Activated CD8-positive, alpha-beta memory T cell treated with anti-CD3 and anti-CD28 coated beads for 24 hours (primary cell): ENCODE measurements around the gene P2RX5.

ENCODE experiments used
- DNase-seq: peaks from one replicate; pipeline ENCODE4 v3.0.0-alpha.2; 2020

The P2RX5 gene

GRCh38 chr17:3679531-3680126, 16.3 kb downstream of the P2RX5 start:
- DNase-seq, result no peak

GRCh38 chr17:3678821-3679530, 17.0 kb downstream of the P2RX5 start:
- no peak for DNase-seq

GRCh38 chr17:3678095-3678820, 17.7 kb downstream of the P2RX5 start:
- DNase-seq, result no peak

- no peak for DNase-seq
Observed at GRCh38 chr17:3675886-3676285, 20.1 kb downstream of the P2RX5 start.

- DNase-seq, result no peak
Observed at GRCh38 chr17:3672571-3672970, 23.4 kb downstream of the P2RX5 start.

- no peak for DNase-seq
Observed at GRCh38 chr17:3669548-3669947, 26.4 kb downstream of the P2RX5 start.

- no peak for DNase-seq
Observed at GRCh38 chr17:3669085-3669347, 26.9 kb downstream of the P2RX5 start.

GRCh38 chr17:3668279-3669084, 27.5 kb downstream of the P2RX5 start, which contains the start of the genes EMC6 and TAX1BP3:
Gene EMC6, plus strand, starts transcription at chr17:3668812. Its CDS starts 335 bp downstream, at chr17:3669147.
Gene TAX1BP3, minus strand, starts transcription at chr17:3668578. Its CDS starts 52 bp downstream, at chr17:3668526.
- DNase-seq, result peak; percentile 100

- DNase-seq, result no peak
Observed at GRCh38 chr17:3667366-3668278, 28.3 kb downstream of the P2RX5 start.

- DNase-seq, result no peak
Observed at GRCh38 chr17:3666516-3666915, 29.4 kb downstream of the P2RX5 start.

- DNase-seq, result no peak
Observed at GRCh38 chr17:3665834-3666233, 30.1 kb downstream of the P2RX5 start.

GRCh38 chr17:3663102-3664011, 32.6 kb downstream of the P2RX5 start:
- no peak for DNase-seq

- DNase-seq, result no peak
Observed at GRCh38 chr17:3660311-3660891, 35.6 kb downstream of the P2RX5 start.

- DNase-seq, result no peak
Observed at GRCh38 chr17:3659541-3660111, 36.3 kb downstream of the P2RX5 start.

GRCh38 chr17:3658784-3659449, 37.0 kb downstream of the P2RX5 start:
- no peak for DNase-seq

GRCh38 chr17:3657874-3658783, 37.8 kb downstream of the P2RX5 start:
- DNase-seq, result no peak

GRCh38 chr17:3657588-3657869, 38.4 kb downstream of the P2RX5 start:
- DNase-seq, result no peak

- no peak for DNase-seq
Observed at GRCh38 chr17:3656755-3657587, 39.0 kb downstream of the P2RX5 start.
